Endodermal cell (in vitro differentiated cells): ENCODE measurements around the gene RAPGEF4. TPM values are rescaled to one million over a fixed set of nuclear protein-coding genes. Genes with fewer than 3 reads are reported as not detected.

Experiments
- DNase-seq: peaks from one replicate; pipeline ENCODE4 v3.0.0-alpha.2; 2017
- H3K27ac ChIP-seq: 2 replicates; pipeline ENCODE4 v1.5.1; 2013; ENCODE audit warnings: mild to moderate bottlenecking, low read depth, low read length, moderate library complexity
- H3K27me3 ChIP-seq: 2 replicates; pipeline ENCODE4 v1.6.1; 2013; ENCODE audit warnings: mild to moderate bottlenecking, low read length, moderate library complexity; ENCODE audit not compliant: insufficient read depth, control insufficient read depth, poor library complexity, severe bottlenecking
- H3K36me3 ChIP-seq: 2 replicates; pipeline ENCODE4 v1.7.0; 2013; ENCODE audit warnings: mild to moderate bottlenecking, low read length, moderate library complexity; ENCODE audit not compliant: control insufficient read depth, insufficient read depth
- H3K4me1 ChIP-seq: one replicate; pipeline ENCODE4 v1.7.0; 2013; ENCODE audit warnings: low read length; ENCODE audit not compliant: control insufficient read depth, insufficient read depth
- H3K4me3 ChIP-seq: 2 replicates; pipeline ENCODE4 v1.5.1; 2013; ENCODE audit warnings: mild to moderate bottlenecking, low read length, moderate library complexity
- H3K9ac ChIP-seq: 2 replicates; pipeline ENCODE4 v1.6.1; 2013; ENCODE audit warnings: mild to moderate bottlenecking, low read length, moderate library complexity; ENCODE audit not compliant: poor library complexity, severe bottlenecking; ENCODE audit errors: extremely low read depth
- H3K9me3 ChIP-seq: 2 replicates; pipeline ENCODE4 v1.6.1; 2013; ENCODE audit warnings: mild to moderate bottlenecking, low read length, moderate library complexity; ENCODE audit not compliant: control insufficient read depth
- H3K27ac Mint-ChIP-seq: 2 replicates; pipeline ENCODE4 v1.8.0; 2020; ENCODE audit warnings: mixed read lengths
- H3K27me3 Mint-ChIP-seq: 2 replicates; pipeline ENCODE4 v1.8.0; 2021; ENCODE audit warnings: mild to moderate bottlenecking, mixed read lengths; ENCODE audit not compliant: insufficient read depth
- H3K36me3 Mint-ChIP-seq: 2 replicates; pipeline ENCODE4 v1.8.0; 2020; ENCODE audit warnings: low read depth, mixed read lengths
- H3K4me1 Mint-ChIP-seq: 2 replicates; pipeline ENCODE4 v1.8.0; 2020; ENCODE audit warnings: mixed read lengths
- H3K4me3 Mint-ChIP-seq: 2 replicates; pipeline ENCODE4 v1.8.0; 2020; ENCODE audit warnings: mild to moderate bottlenecking, moderate library complexity, mixed read lengths
- H3K9me3 Mint-ChIP-seq: 2 replicates; pipeline ENCODE4 v1.8.0; 2020; ENCODE audit warnings: mild to moderate bottlenecking, mixed read lengths
- CTCF ChIP-seq: fragments of 200-600 bp; sonication (generic); conservative IDR thresholded peaks from 2 replicates; pipeline ENCODE4 v1.5.0; 2021; ENCODE audit warnings: antibody characterized with exemption, mild to moderate bottlenecking
- WGBS, 2 experiments: methylation state at CpG; one replicate each; pipeline versions ENCODE4 v1.1.5 to v1.1.7; 2013; ENCODE audit warnings: missing lambda C conversion rate in 2 of 2, mixed read lengths in 1 of 2; ENCODE audit not compliant: insufficient coverage in 1 of 2, insufficient read length in 1 of 2; 5-methylcytosine and 5-hydroxymethylcytosine counted together
- total RNA-seq, 2 donors: library from RNA; stranded (reverse); fragmentation: NEBNext Ultra II Directional in 1 of 2; extraction: Animal tissue kit (Norgen Biotek cat#: 25700) in 1 of 2; gene quantifications; 2 replicates in 1 of 2; 3 replicates in 1 of 2; pipeline ENCODE4 v1.2.1, GENCODE V29; 2021

RAPGEF4 gene
- total RNA-seq, 2 donors from 2014 or later: 0.77 to 0.88 TPM

GRCh38 chr2:172725284-172725683 lies 10.4 kb upstream of the RAPGEF4 start:
- no peak overlapping the region for H3K27ac ChIP-seq
- no peaks in the 10 kb centered on the region for H3K36me3 ChIP-seq
- H3K27me3 ChIP-seq: no peaks in the 10 kb centered on the region
- peaks cover 6% of the 10 kb centered on the region for H3K4me1 Mint-ChIP-seq
- H3K27me3 Mint-ChIP-seq: peaks cover 2% of the 10 kb centered on the region
- no peak overlapping the region for H3K27ac Mint-ChIP-seq
- H3K4me3 Mint-ChIP-seq: no peak overlapping the region
- TF ChIP-seq CTCF: no peak
- no peaks in the 10 kb centered on the region for H3K9me3 ChIP-seq
- H3K9me3 Mint-ChIP-seq: no peaks in the 10 kb centered on the region
- no peak for DNase-seq
- no peaks in the 10 kb centered on the region for H3K4me1 ChIP-seq
- no peak overlapping the region for H3K4me3 ChIP-seq
- H3K9ac ChIP-seq: no peak overlapping the region
- H3K36me3 Mint-ChIP-seq: no peaks in the 10 kb centered on the region
- 83 to 88% methylated on average over 1 to 2 of the region's 2 CpGs for WGBS, 2 experiments

- peaks cover 6% of the 10 kb centered on the region for H3K4me1 Mint-ChIP-seq
- H3K4me3 Mint-ChIP-seq: no peak overlapping the region
- Histone ChIP-seq H3K4me3 (no peak overlapping the region), H3K27me3 (no peaks in the 10 kb centered on the region), H3K9ac (no peak overlapping the region), H3K4me1 (no peaks in the 10 kb centered on the region), H3K36me3 (no peaks in the 10 kb centered on the region), H3K27ac (peak overlapping the region; percentile 79), H3K9me3 (no peaks in the 10 kb centered on the region)
- no peak for TF ChIP-seq CTCF
- peaks cover 2% of the 10 kb centered on the region for H3K27me3 Mint-ChIP-seq
- no peak overlapping the region for H3K27ac Mint-ChIP-seq
- H3K36me3 Mint-ChIP-seq: no peaks in the 10 kb centered on the region
- DNase-seq: no peak
- H3K9me3 Mint-ChIP-seq: no peaks in the 10 kb centered on the region
- 88 to 100% methylated on average over 2 to 3 of the region's 3 CpGs for WGBS, 2 experiments
Measured at GRCh38 chr2:172725746-172726145, 9.9 kb upstream of the RAPGEF4 start.

GRCh38 chr2:172726172-172726735 lies 9.4 kb upstream of the RAPGEF4 start:
- H3K36me3 Mint-ChIP-seq: no peaks in the 10 kb centered on the region
- no peaks in the 10 kb centered on the region for H3K9me3 Mint-ChIP-seq
- 80 to 84% methylated on average over 5 to 8 of the region's 8 CpGs for WGBS, 2 experiments
- no peak for DNase-seq
- H3K27ac ChIP-seq: peak overlapping the region; percentile 79
- H3K4me3 Mint-ChIP-seq: no peak overlapping the region
- peaks cover 7% of the 10 kb centered on the region for H3K27me3 Mint-ChIP-seq
- H3K4me3 ChIP-seq: no peak overlapping the region
- no peaks in the 10 kb centered on the region for H3K9me3 ChIP-seq
- peak overlapping the region; percentile 33 for H3K27ac Mint-ChIP-seq
- TF ChIP-seq CTCF: no peak
- H3K4me1 ChIP-seq: no peaks in the 10 kb centered on the region
- no peak overlapping the region for H3K9ac ChIP-seq
- H3K4me1 Mint-ChIP-seq: peaks cover 6% of the 10 kb centered on the region
- no peaks in the 10 kb centered on the region for H3K27me3 ChIP-seq
- H3K36me3 ChIP-seq: no peaks in the 10 kb centered on the region
